ENCODE data around the gene RHOBTB1. TPM values are rescaled to one million over a fixed set of nuclear protein-coding genes. Genes with fewer than 3 reads are reported as not detected.
"Not testable (repeated sequence)": the region's sequence is repeated elsewhere in the genome, so short reads cannot be mapped to it uniquely, and the experiment has no call there.

The RHOBTB1 gene
- total RNA-seq, 3 donors from 2014 or later, result 0.28 TPM; not detected in 2

- DNase-seq (no peak), ATAC-seq (no peak)
- H3K36me3 Mint-ChIP-seq (ENCODE audit: insufficient read depth), result no peaks in the 10 kb centered on the region
- peaks cover 15% of the 10 kb centered on the region for H3K27me3 Mint-ChIP-seq (ENCODE audit: low read depth)
- H3K9me3 Mint-ChIP-seq, result no peaks in the 10 kb centered on the region
- no peak overlapping the region for H3K4me3 Mint-ChIP-seq
- peaks cover 12% of the 10 kb centered on the region for H3K4me1 Mint-ChIP-seq (ENCODE audit: low read depth)
Observed at GRCh38 chr10:60973086-60973485, 29.1 kb upstream of the RHOBTB1 start.

DNA sequence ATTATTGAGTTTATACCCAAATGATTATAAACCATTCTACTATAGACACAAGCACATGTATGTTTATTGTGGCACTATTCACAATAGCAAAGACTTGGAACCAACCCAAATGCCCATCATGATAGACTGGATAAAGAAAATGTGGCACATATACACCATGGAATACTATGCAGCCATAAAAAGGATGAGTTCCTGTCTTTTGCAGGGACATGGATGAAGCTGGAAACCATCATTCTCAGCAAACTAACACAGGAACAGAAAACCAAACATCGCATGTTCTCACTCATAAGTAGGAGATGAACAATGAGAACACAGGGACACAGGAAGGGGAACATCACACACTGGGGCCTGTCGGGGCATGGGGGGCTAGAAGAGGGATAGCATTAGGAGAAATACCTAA lies 28.2 kb upstream of the RHOBTB1 start:
- H3K27me3 Mint-ChIP-seq (ENCODE audit: low read depth), result peaks cover 21% of the 10 kb centered on the region
- H3K4me1 Mint-ChIP-seq (ENCODE audit: low read depth), result peaks cover 13% of the 10 kb centered on the region
- DNase-seq; H3K4me3 Mint-ChIP-seq; ATAC-seq; H3K9me3 Mint-ChIP-seq; H3K36me3 Mint-ChIP-seq (ENCODE audit: insufficient read depth): not testable (repeated sequence)

DNA sequence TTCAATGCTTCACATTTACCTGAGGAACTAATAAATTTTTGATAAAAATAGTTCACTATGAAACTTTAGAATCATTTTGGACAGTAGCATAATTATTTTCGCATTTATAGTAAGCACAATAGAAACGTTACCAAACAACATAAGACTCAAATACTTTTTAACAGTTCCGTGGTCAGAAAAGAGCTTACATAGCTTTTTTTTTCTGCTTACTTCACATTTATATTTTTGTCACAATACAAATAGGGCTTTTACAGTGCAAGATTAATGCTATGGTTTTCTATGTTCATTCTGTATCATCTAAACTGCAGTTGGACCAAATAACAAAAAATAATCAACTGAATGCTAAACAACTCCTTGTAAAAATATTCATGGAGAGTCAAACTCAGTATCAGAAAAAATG lies 26.5 kb upstream of the RHOBTB1 start:
- H3K9me3 Mint-ChIP-seq, result no peaks in the 10 kb centered on the region
- peaks cover 13% of the 10 kb centered on the region for H3K4me1 Mint-ChIP-seq (ENCODE audit: low read depth)
- H3K27me3 Mint-ChIP-seq (ENCODE audit: low read depth), result peaks cover 19% of the 10 kb centered on the region
- no peaks in the 10 kb centered on the region for H3K36me3 Mint-ChIP-seq (ENCODE audit: insufficient read depth)
- no peak overlapping the region for H3K4me3 Mint-ChIP-seq
- DNase-seq, result no peak
- ATAC-seq, result no peak

- ATAC-seq (no peak), DNase-seq (no peak)
- H3K27me3 Mint-ChIP-seq (ENCODE audit: low read depth), result peaks cover 27% of the 10 kb centered on the region
- no peaks in the 10 kb centered on the region for H3K36me3 Mint-ChIP-seq (ENCODE audit: insufficient read depth)
- no peaks in the 10 kb centered on the region for H3K9me3 Mint-ChIP-seq
- peaks cover 11% of the 10 kb centered on the region for H3K4me1 Mint-ChIP-seq (ENCODE audit: low read depth)
- H3K4me3 Mint-ChIP-seq, result no peak overlapping the region
Observed at GRCh38 chr10:60968504-60968903, 24.5 kb upstream of the RHOBTB1 start.

DNA sequence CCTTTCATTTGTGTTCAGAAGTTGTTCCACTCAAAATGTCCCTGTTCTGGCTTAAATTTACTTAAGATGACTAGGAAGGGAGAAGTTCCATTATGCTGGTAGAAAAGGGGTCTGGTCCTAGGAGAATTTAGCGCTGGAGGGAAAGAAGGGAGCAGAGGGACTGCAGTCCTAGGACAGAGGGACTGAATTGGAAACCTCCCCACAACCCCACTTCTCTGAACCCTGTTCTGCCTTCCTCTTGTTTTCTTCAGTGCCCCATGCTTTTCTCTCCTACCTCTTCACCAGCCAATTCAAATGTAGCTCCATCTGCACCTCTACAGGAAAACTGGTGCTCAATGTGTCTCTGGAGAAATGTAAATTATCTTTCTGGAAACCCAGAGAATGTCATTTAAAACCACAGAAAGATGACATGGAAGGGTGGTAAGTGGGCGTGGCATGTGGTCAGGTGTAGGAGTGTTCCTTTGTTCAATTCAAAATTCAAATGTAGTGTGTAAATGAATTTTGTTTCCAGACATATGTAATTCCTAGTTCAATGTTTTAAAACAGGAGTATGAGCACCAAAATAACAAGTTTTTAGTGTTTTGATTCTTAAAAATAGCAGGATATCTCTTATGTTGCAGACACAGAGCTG lies 24.0 kb upstream of the RHOBTB1 start:
- peaks cover 12% of the 10 kb centered on the region for H3K4me1 Mint-ChIP-seq (ENCODE audit: low read depth)
- ATAC-seq (peak in 1 of 2 donors; percentile 43), DNase-seq (no peak)
- H3K4me3 Mint-ChIP-seq, result no peak overlapping the region
- H3K9me3 Mint-ChIP-seq, result no peaks in the 10 kb centered on the region
- peaks cover 27% of the 10 kb centered on the region for H3K27me3 Mint-ChIP-seq (ENCODE audit: low read depth)
- no peaks in the 10 kb centered on the region for H3K36me3 Mint-ChIP-seq (ENCODE audit: insufficient read depth)

- Mint-ChIP-seq H3K9me3 (no peaks in the 10 kb centered on the region), H3K36me3 (ENCODE audit: insufficient read depth) (no peaks in the 10 kb centered on the region), H3K27me3 (ENCODE audit: low read depth) (peaks cover 27% of the 10 kb centered on the region), H3K4me1 (ENCODE audit: low read depth) (peaks cover 12% of the 10 kb centered on the region), H3K4me3 (no peak overlapping the region)
- no peak for ATAC-seq
- DNase-seq, result no peak
Observed at GRCh38 chr10:60967260-60967659, 23.3 kb upstream of the RHOBTB1 start.

DNA sequence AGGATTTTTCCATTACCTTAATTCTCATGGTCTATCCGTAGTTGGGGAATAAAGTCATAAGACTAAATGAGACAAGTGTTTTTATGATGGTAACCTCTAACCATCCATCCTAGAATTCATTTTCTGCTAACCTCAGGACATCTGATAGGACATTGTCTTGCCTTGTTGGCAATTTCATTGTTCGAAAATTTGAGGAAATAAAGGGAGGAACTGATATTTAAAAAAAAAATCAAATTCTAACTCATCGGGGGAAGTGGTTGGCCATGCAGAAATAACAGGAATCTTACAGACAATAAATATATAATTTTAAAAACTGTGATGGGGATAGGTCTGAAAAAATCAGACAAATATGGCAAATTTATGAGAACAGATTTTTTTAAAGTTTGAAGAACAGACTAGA lies 21.7 kb upstream of the RHOBTB1 start:
- H3K27me3 Mint-ChIP-seq (ENCODE audit: low read depth), result peaks cover 27% of the 10 kb centered on the region
- H3K36me3 Mint-ChIP-seq (ENCODE audit: insufficient read depth), result no peaks in the 10 kb centered on the region
- no peak overlapping the region for H3K4me3 Mint-ChIP-seq
- ATAC-seq (no peak), DNase-seq (no peak)
- H3K4me1 Mint-ChIP-seq (ENCODE audit: low read depth), result peaks cover 12% of the 10 kb centered on the region
- no peaks in the 10 kb centered on the region for H3K9me3 Mint-ChIP-seq

- peak in 1 of 2 donors; percentile 57 for ATAC-seq
- peak; percentile 27 for DNase-seq
- H3K4me3 Mint-ChIP-seq, result no peak overlapping the region
- no peaks in the 10 kb centered on the region for H3K36me3 Mint-ChIP-seq (ENCODE audit: insufficient read depth)
- no peaks in the 10 kb centered on the region for H3K9me3 Mint-ChIP-seq
- peaks cover 27% of the 10 kb centered on the region for H3K27me3 Mint-ChIP-seq (ENCODE audit: low read depth)
- peaks cover 12% of the 10 kb centered on the region for H3K4me1 Mint-ChIP-seq (ENCODE audit: low read depth)
Observed at GRCh38 chr10:60964257-60965235, 20.6 kb upstream of the RHOBTB1 start.

- DNase-seq (no peak), ATAC-seq (peak in 1 of 2 donors; percentile 7)
- no peaks in the 10 kb centered on the region for H3K36me3 Mint-ChIP-seq (ENCODE audit: insufficient read depth)
- H3K27me3 Mint-ChIP-seq (ENCODE audit: low read depth), result peaks cover 22% of the 10 kb centered on the region
- peaks cover 12% of the 10 kb centered on the region for H3K4me1 Mint-ChIP-seq (ENCODE audit: low read depth)
- no peak overlapping the region for H3K4me3 Mint-ChIP-seq
- H3K9me3 Mint-ChIP-seq, result no peaks in the 10 kb centered on the region
Observed at GRCh38 chr10:60963441-60964256, 19.7 kb upstream of the RHOBTB1 start.

GRCh38 chr10:60962946-60963345 lies 19.0 kb upstream of the RHOBTB1 start:
- no peaks in the 10 kb centered on the region for H3K9me3 Mint-ChIP-seq
- H3K4me3 Mint-ChIP-seq, result no peak overlapping the region
- peaks cover 17% of the 10 kb centered on the region for H3K27me3 Mint-ChIP-seq (ENCODE audit: low read depth)
- DNase-seq, result no peak
- H3K4me1 Mint-ChIP-seq (ENCODE audit: low read depth), result peaks cover 8% of the 10 kb centered on the region
- H3K36me3 Mint-ChIP-seq (ENCODE audit: insufficient read depth), result no peaks in the 10 kb centered on the region
- ATAC-seq, result no peak

DNA sequence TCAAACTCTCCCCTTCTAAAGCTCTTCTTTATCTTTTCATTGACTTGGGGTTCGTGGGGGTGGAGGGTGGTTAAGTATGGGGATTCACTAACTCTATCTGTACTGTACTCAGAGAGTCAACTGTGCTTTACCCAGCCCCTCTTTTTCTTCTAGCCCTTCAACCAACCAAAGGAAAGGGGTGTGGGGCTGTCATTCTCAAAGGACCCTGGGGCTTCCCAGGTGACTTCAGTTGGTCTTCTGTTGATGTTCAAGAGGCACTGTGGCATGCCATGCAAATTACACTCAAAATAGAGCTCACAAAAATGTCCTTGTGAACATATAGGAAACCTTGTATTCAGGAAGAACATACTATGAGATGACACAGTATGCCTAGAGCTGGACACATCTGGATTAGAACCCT lies 16.9 kb upstream of the RHOBTB1 start:
- Mint-ChIP-seq H3K27me3 (ENCODE audit: low read depth) (peaks cover 13% of the 10 kb centered on the region), H3K4me3 (no peak overlapping the region), H3K9me3 (no peaks in the 10 kb centered on the region), H3K36me3 (ENCODE audit: insufficient read depth) (no peaks in the 10 kb centered on the region), H3K4me1 (ENCODE audit: low read depth) (peaks cover 7% of the 10 kb centered on the region)
- DNase-seq (no peak), ATAC-seq (no peak)

GRCh38 chr10:60960031-60960430 lies 16.0 kb upstream of the RHOBTB1 start:
- ATAC-seq (no peak), DNase-seq (no peak)
- H3K4me3 Mint-ChIP-seq, result no peak overlapping the region
- H3K4me1 Mint-ChIP-seq (ENCODE audit: low read depth), result peaks cover 7% of the 10 kb centered on the region
- H3K9me3 Mint-ChIP-seq, result no peaks in the 10 kb centered on the region
- H3K27me3 Mint-ChIP-seq (ENCODE audit: low read depth), result peaks cover 13% of the 10 kb centered on the region
- no peaks in the 10 kb centered on the region for H3K36me3 Mint-ChIP-seq (ENCODE audit: insufficient read depth)

GRCh38 chr10:60958892-60959601 lies 15.1 kb upstream of the RHOBTB1 start:
- peaks cover 5% of the 10 kb centered on the region for H3K4me1 Mint-ChIP-seq (ENCODE audit: low read depth)
- ATAC-seq (no peak), DNase-seq (no peak)
- H3K36me3 Mint-ChIP-seq (ENCODE audit: insufficient read depth), result no peaks in the 10 kb centered on the region
- peaks cover 7% of the 10 kb centered on the region for H3K27me3 Mint-ChIP-seq (ENCODE audit: low read depth)
- H3K4me3 Mint-ChIP-seq, result no peak overlapping the region
- no peaks in the 10 kb centered on the region for H3K9me3 Mint-ChIP-seq

Data from activated T-cell treated with anti-CD3 and anti-CD28 coated beads, Interleukin-2, amount 50 U/mL, for 4 hours (primary cell).